Naive thymus-derived CD4-positive, alpha-beta T cell (primary cell): ENCODE results near the gene BTF3. TPM values are rescaled to one million over a fixed set of nuclear protein-coding genes. Genes with fewer than 3 reads are reported as not detected.
"Not testable (repeated sequence)": the region's sequence is repeated elsewhere in the genome, so short reads cannot be mapped to it uniquely, and the experiment has no call there.

Source experiments
- ATAC-seq: fragments of 150-1000 bp; cut with Tn5 transposase; 2 replicates; pipeline ENCODE4 v1.10.0; 2021; ENCODE audit warnings: mild to moderate bottlenecking, moderate library complexity
- CTCF ChIA-PET: fragments of 350-600 bp; sonication (Branson Sonifier 250); formaldehyde crosslinking; loops from one replicate; lab custom pipeline; 2021; ENCODE audit warnings: antibody characterized with exemption; lab: Charles Lee
- POLR2A ChIA-PET: fragments of 350-600 bp; sonication (Branson Sonifier 250); formaldehyde crosslinking; loops from one replicate; lab custom pipeline; 2021; ENCODE audit warnings: antibody characterized with exemption, inconsistent platforms; lab: Charles Lee
- DNase-seq, 9 donors: peaks; one replicate each; pipeline versions ENCODE4 v3.0.0 to v3.0.0-alpha.2; 2020 to 2022; ENCODE audit warnings: mixed read lengths in 1 of 9
- H3K27ac ChIP-seq: one replicate; pipeline ENCODE4 v1.7.0; 2013; ENCODE audit warnings: mild to moderate bottlenecking, low read depth, low read length, moderate library complexity
- H3K27me3 ChIP-seq, 2 donors: one replicate each; pipeline ENCODE4 v1.7.0; 2013; ENCODE audit warnings: low read length in 2 of 2, mild to moderate bottlenecking in 2 of 2, moderate library complexity in 2 of 2; ENCODE audit not compliant: control insufficient read depth in 2 of 2, insufficient read depth in 2 of 2
- H3K36me3 ChIP-seq, 3 experiments: 1 replicate in 2 of 3; 2 replicates in 1 of 3; pipeline ENCODE4 v1.7.0; 2013; ENCODE audit warnings: low read length in 3 of 3, mild to moderate bottlenecking in 3 of 3, moderate library complexity in 1 of 3; ENCODE audit not compliant: insufficient read depth in 3 of 3, control insufficient read depth in 2 of 3
- H3K4me1 ChIP-seq, 2 donors: one replicate each; pipeline ENCODE4 v1.7.0; 2013; ENCODE audit warnings: low read length in 2 of 2, mild to moderate bottlenecking in 2 of 2, moderate library complexity in 1 of 2; ENCODE audit not compliant: control insufficient read depth in 2 of 2, insufficient read depth in 2 of 2
- H3K4me3 ChIP-seq: 2 replicates; pipeline ENCODE4 v1.7.0; 2013; ENCODE audit warnings: mild to moderate bottlenecking, low read length
- H3K9me3 ChIP-seq, 3 experiments: 1 replicate in 2 of 3; 2 replicates in 1 of 3; pipeline ENCODE4 v1.7.0; 2013; ENCODE audit warnings: low read length in 3 of 3; ENCODE audit not compliant: control insufficient read depth in 2 of 3
- H3K27ac Mint-ChIP-seq, 9 donors: one replicate each; pipeline ENCODE4 v1.8.0; 2020 to 2022; ENCODE audit warnings: mixed read lengths in 9 of 9, mild to moderate bottlenecking in 8 of 9, moderate library complexity in 5 of 9, inconsistent platforms in 2 of 9
- H3K27me3 Mint-ChIP-seq, 5 donors: one replicate each; pipeline ENCODE4 v1.8.0; 2021 to 2022; ENCODE audit warnings: mixed read lengths in 5 of 5, mild to moderate bottlenecking in 1 of 5
- H3K36me3 Mint-ChIP-seq, 5 donors: one replicate each; pipeline ENCODE4 v1.8.0; 2020 to 2022; ENCODE audit warnings: mixed read lengths in 5 of 5, mild to moderate bottlenecking in 3 of 5, inconsistent platforms in 1 of 5
- H3K4me1 Mint-ChIP-seq, 7 donors: one replicate each; pipeline ENCODE4 v1.8.0; 2020 to 2022; ENCODE audit warnings: mixed read lengths in 7 of 7, mild to moderate bottlenecking in 3 of 7, inconsistent platforms in 1 of 7
- H3K4me3 Mint-ChIP-seq, 10 donors: one replicate each; pipeline ENCODE4 v1.8.0; 2020 to 2022; ENCODE audit warnings: mild to moderate bottlenecking in 10 of 10, mixed read lengths in 10 of 10, moderate library complexity in 6 of 10, inconsistent platforms in 2 of 10
- H3K9me3 Mint-ChIP-seq, 11 donors: one replicate each; pipeline ENCODE4 v1.8.0; 2020 to 2022; ENCODE audit warnings: mixed read lengths in 11 of 11, mild to moderate bottlenecking in 4 of 11, inconsistent platforms in 1 of 11, moderate library complexity in 1 of 11
- intact Hi-C, 2 donors: fragments of 100-400 bp; cut with micrococcal nuclease; formaldehyde crosslinking; loops; one replicate each; pipeline ENCODE4 v1.15.1; 2023
- polyA plus RNA-seq, 2 donors: library from polyadenylated mRNA; unstranded; fragments of 300-500 nt; fragmentation: Illumina TruSeq; gene quantifications; one replicate each; pipeline ENCODE4 v1.2.3, GENCODE V29; 2021
- total RNA-seq, 6 experiments: library from RNA in 5 of 6; stranded (reverse) in 5 of 6; gene quantifications; 1 replicate in 5 of 6; 2 replicates in 1 of 6; pipeline ENCODE4 v1.2.3 and lab custom pipeline; 2021 to 2026

The BTF3 gene
- total and polyA plus RNA-seq, 7 experiments from 2014 or later = 557 to 843 (median 700) TPM

- Histone ChIP-seq H3K27me3 (no peaks in the 10 kb centered on the region), H3K36me3 (no peaks in the 10 kb centered on the region), H3K4me3 (no peak overlapping the region), H3K4me1 (no peaks in the 10 kb centered on the region), H3K9me3 (no peaks in the 10 kb centered on the region), H3K27ac (no peak overlapping the region)
- ChIA-PET POLR2A (interaction anchor here (0.7 kb wide), 1 partner anchor 26 kb away, joined by 3 read pairs; no protein-coding TSS in a partner anchor), CTCF (no interaction called here)
- H3K36me3 Mint-ChIP-seq = peaks cover 0 to 7% (median 0%) of the 10 kb centered on the region in 5 donors
- intact Hi-C loops = no loop called here
- ATAC-seq = no peak
- H3K27ac Mint-ChIP-seq = no peak overlapping the region
- DNase-seq = no peak
- H3K27me3 Mint-ChIP-seq = peaks cover 22 to 42% (median 39%) of the 10 kb centered on the region in 5 donors
- no peak overlapping the region for H3K4me3 Mint-ChIP-seq
- H3K4me1 Mint-ChIP-seq = no peaks in the 10 kb centered on the region
- no peaks in the 10 kb centered on the region for H3K9me3 Mint-ChIP-seq
Observed at GRCh38 chr5:73482383-73483136, 15.7 kb upstream of the BTF3 start.

GRCh38 chr5:73483676-73484075, 14.6 kb upstream of the BTF3 start:
- ATAC-seq (no peak), DNase-seq (no peak)
- Histone ChIP-seq H3K27me3 (peaks cover 0 to 2% of the 10 kb centered on the region in 2 donors), H3K27ac (no peak overlapping the region), H3K4me1 (no peaks in the 10 kb centered on the region), H3K9me3 (no peaks in the 10 kb centered on the region), H3K36me3 (no peaks in the 10 kb centered on the region), H3K4me3 (no peak overlapping the region)
- intact Hi-C loops = no loop called here
- Mint-ChIP-seq H3K27me3 (peaks cover 19 to 44% (median 30%) of the 10 kb centered on the region in 5 donors), H3K27ac (no peak overlapping the region), H3K4me1 (no peaks in the 10 kb centered on the region), H3K9me3 (no peaks in the 10 kb centered on the region), H3K36me3 (peaks cover 0 to 7% (median 0%) of the 10 kb centered on the region in 5 donors), H3K4me3 (no peak overlapping the region)
- ChIA-PET POLR2A (interaction anchor here (0.7 kb wide), 1 partner anchor 27 kb away, joined by 3 read pairs; no protein-coding TSS in a partner anchor), CTCF (no interaction called here)

- Histone ChIP-seq H3K4me3 (no peak overlapping the region), H3K36me3 (no peaks in the 10 kb centered on the region), H3K4me1 (no peaks in the 10 kb centered on the region), H3K27ac (no peak overlapping the region), H3K9me3 (no peaks in the 10 kb centered on the region), H3K27me3 (peaks cover 0 to 2% of the 10 kb centered on the region in 2 donors)
- DNase-seq = no peak
- peaks cover 0 to 7% (median 0%) of the 10 kb centered on the region in 5 donors for H3K36me3 Mint-ChIP-seq
- H3K27me3 Mint-ChIP-seq = peaks cover 20 to 45% (median 30%) of the 10 kb centered on the region in 5 donors
- ChIA-PET POLR2A (no interaction called here), CTCF (no interaction called here)
- no peaks in the 10 kb centered on the region for H3K9me3 Mint-ChIP-seq
- H3K27ac Mint-ChIP-seq = peak overlapping the region in 1 of 9 donors; percentile 6
- no peaks in the 10 kb centered on the region for H3K4me1 Mint-ChIP-seq
- H3K4me3 Mint-ChIP-seq = no peak overlapping the region
- ATAC-seq = no peak
- intact Hi-C loops = no loop called here
Observed at GRCh38 chr5:73484511-73484910, 13.7 kb upstream of the BTF3 start.

GRCh38 chr5:73485715-73486114, 12.5 kb upstream of the BTF3 start:
- no peaks in the 10 kb centered on the region for H3K4me1 Mint-ChIP-seq
- H3K4me3 Mint-ChIP-seq = no peak overlapping the region
- intact Hi-C loops = no loop called here
- ChIA-PET CTCF (no interaction called here), POLR2A (no interaction called here)
- DNase-seq = no peak
- Histone ChIP-seq H3K36me3 (no peaks in the 10 kb centered on the region), H3K27ac (no peak overlapping the region), H3K4me1 (no peaks in the 10 kb centered on the region), H3K4me3 (no peak overlapping the region), H3K27me3 (peaks cover 0 to 2% of the 10 kb centered on the region in 2 donors), H3K9me3 (no peaks in the 10 kb centered on the region)
- ATAC-seq = no peak
- no peaks in the 10 kb centered on the region for H3K9me3 Mint-ChIP-seq
- no peak overlapping the region for H3K27ac Mint-ChIP-seq
- H3K36me3 Mint-ChIP-seq = peaks cover 0 to 7% (median 0%) of the 10 kb centered on the region in 5 donors
- H3K27me3 Mint-ChIP-seq = peaks cover 12 to 45% (median 25%) of the 10 kb centered on the region in 5 donors

- Mint-ChIP-seq H3K4me1 (no peaks in the 10 kb centered on the region), H3K36me3 (peaks cover 0 to 7% (median 0%) of the 10 kb centered on the region in 5 donors), H3K27ac (peak overlapping the region in 1 of 9 donors; percentile 42), H3K4me3 (no peak overlapping the region), H3K9me3 (no peaks in the 10 kb centered on the region), H3K27me3 (peaks cover 14 to 47% (median 25%) of the 10 kb centered on the region in 5 donors)
- POLR2A ChIA-PET = interaction anchor here (0.7 to 1.0 kb wide), 3 partner anchors 12 to 53 kb away, joined by 3 to 5 read pairs (median 4); partner anchors contain the start of gene BTF3
- no peaks in the 10 kb centered on the region for H3K4me1 ChIP-seq
- H3K9me3 ChIP-seq = no peaks in the 10 kb centered on the region
- H3K27ac ChIP-seq = no peak overlapping the region
- no peaks in the 10 kb centered on the region for H3K36me3 ChIP-seq
- intact Hi-C loops = no loop called here
- H3K27me3 ChIP-seq = peaks cover 0 to 2% of the 10 kb centered on the region in 2 donors
- ATAC-seq = no peak
- DNase-seq = no peak
- H3K4me3 ChIP-seq = no peak overlapping the region
- CTCF ChIA-PET = interaction anchor here (0.6 kb wide), 2 partner anchors 18 to 1957 kb away, joined by 3 read pairs; no protein-coding TSS in a partner anchor
Observed at GRCh38 chr5:73486119-73486899, 11.9 kb upstream of the BTF3 start.

- H3K27ac ChIP-seq, H3K36me3 Mint-ChIP-seq, H3K9me3 Mint-ChIP-seq, H3K4me1 Mint-ChIP-seq, H3K4me3 ChIP-seq, intact Hi-C loops, H3K4me1 ChIP-seq, H3K27me3 ChIP-seq, DNase-seq, H3K4me3 Mint-ChIP-seq, ATAC-seq, H3K27ac Mint-ChIP-seq, H3K9me3 ChIP-seq, H3K36me3 ChIP-seq: not testable (repeated sequence)
- H3K27me3 Mint-ChIP-seq = peaks cover 18 to 44% (median 28%) of the 10 kb centered on the region in 5 donors
- ChIA-PET CTCF (interaction anchor here (0.6 kb wide), 1 partner anchor 17 kb away, joined by 3 read pairs; no protein-coding TSS in a partner anchor), POLR2A (interaction anchor here (0.9 to 1.0 kb wide), 2 partner anchors 11 to 13 kb away, joined by 3 to 5 read pairs; partner anchors contain the start of gene BTF3)
Observed at GRCh38 chr5:73487257-73487656, 11.0 kb upstream of the BTF3 start.
